ENCODE measurements around the gene CENPF. TPM values are rescaled to one million over a fixed set of nuclear protein-coding genes. Genes with fewer than 3 reads are reported as not detected.
"Not testable (repeated sequence)": the region's sequence is repeated elsewhere in the genome, so short reads cannot be mapped to it uniquely, and the experiment has no call there.

Gene CENPF
- total and polyA plus RNA-seq, 2 of the 13 experiments (the other 11 are each of a cell fraction or from before 2014, with no cell fraction given): 14.7 to 84.9 TPM

DNA sequence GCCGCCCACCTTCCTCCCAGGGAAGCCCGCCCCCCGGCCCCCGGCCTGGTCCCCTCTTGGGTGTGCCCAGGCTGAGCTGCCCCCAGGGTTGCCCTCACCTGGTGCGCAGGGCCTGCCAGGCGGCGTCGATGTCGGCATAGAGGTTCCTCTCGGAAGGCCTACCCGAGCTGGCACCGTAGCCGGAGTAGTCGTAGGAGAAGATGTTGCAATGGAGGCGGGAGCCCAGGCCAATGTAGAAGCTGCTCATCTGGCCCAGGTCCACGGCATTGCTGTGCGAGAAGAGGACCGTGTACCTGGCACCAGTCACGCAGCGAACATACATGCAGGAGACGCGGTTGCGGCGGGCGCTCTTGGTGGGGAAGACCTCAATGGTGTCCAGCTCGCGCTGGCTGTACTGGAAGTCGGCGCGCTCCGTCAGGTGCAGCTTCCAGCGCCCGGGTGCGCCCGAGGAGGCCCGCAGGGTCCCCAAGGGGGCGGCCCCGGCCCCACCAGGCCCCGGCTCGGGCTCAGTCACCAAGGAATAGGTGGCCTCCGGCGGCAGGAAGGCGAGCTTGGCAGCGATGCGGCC, 5.3 kb downstream of the CENPF start:
- H3K4me3 ChIP-seq (replicated peaks in 1 of 3; ENCODE audit: insufficient read depth in 1 of 3, low read depth in 2 of 3, low read length in 3 of 3); H3K9ac ChIP-seq (ENCODE audit: insufficient read depth, low read depth, low read length); H3K4me2 ChIP-seq (ENCODE audit: low read depth, low read length); DNase-seq (ENCODE audit: low spot score); H3K27me3 ChIP-seq (ENCODE audit: control insufficient read depth in 1 of 2, insufficient read depth in 2 of 2, low read length in 2 of 2); FAIRE-seq; H3K27ac ChIP-seq (ENCODE audit: extremely low read length, insufficient read depth, low read length); H3K36me3 ChIP-seq (replicated peaks in 1 of 2; ENCODE audit: control insufficient read depth in 1 of 2, insufficient read depth in 2 of 2, low read length in 2 of 2); CTCF ChIA-PET (ENCODE audit: low intra/inter-chr PET ratio, low total read pairs); ATAC-seq; H2AFZ ChIP-seq (ENCODE audit: low read length); H3K9me3 ChIP-seq (ENCODE audit: low read length); intact Hi-C loops (cut with micrococcal nuclease; ENCODE audit: unreplicated experiment); POLR2A ChIA-PET; BruUV-seq (replicated peaks); H4K20me1 ChIP-seq (ENCODE audit: insufficient read depth, low read length): not testable (repeated sequence)
- WGBS (ENCODE audit: low lambda C conversion rate): over 99% methylated on average over 28 of the region's 45 CpGs
- in situ Hi-C loops (cut with HindIII; ENCODE audit: extremely low pct_ligation_motif_present, low pct_unique_long_range_greater_than_20kb): loop anchor here (10.0 kb wide), 1 partner anchor 63 kb away; no protein-coding TSS in a partner anchor
- Histone ChIP-seq H3K79me2 (ENCODE audit: insufficient read depth, low read length) (peaks cover 63% of the 10 kb centered on the region), H3K4me1 (ENCODE audit: insufficient read depth, low read length) (peaks cover 12% of the 10 kb centered on the region)

- H3K4me1 ChIP-seq (ENCODE audit: insufficient read depth, low read length): peaks cover 12% of the 10 kb centered on the region
- POLR2A ChIA-PET; DNase-seq (ENCODE audit: low spot score); BruUV-seq (replicated peaks); H3K27me3 ChIP-seq (ENCODE audit: control insufficient read depth in 1 of 2, insufficient read depth in 2 of 2, low read length in 2 of 2); ATAC-seq; intact Hi-C loops (cut with micrococcal nuclease; ENCODE audit: unreplicated experiment); H3K27ac ChIP-seq (ENCODE audit: extremely low read length, insufficient read depth, low read length); H3K4me2 ChIP-seq (ENCODE audit: low read depth, low read length); H2AFZ ChIP-seq (ENCODE audit: low read length); FAIRE-seq; H3K9ac ChIP-seq (ENCODE audit: insufficient read depth, low read depth, low read length); CTCF ChIA-PET (ENCODE audit: low intra/inter-chr PET ratio, low total read pairs); H3K36me3 ChIP-seq (replicated peaks in 1 of 2; ENCODE audit: control insufficient read depth in 1 of 2, insufficient read depth in 2 of 2, low read length in 2 of 2); H4K20me1 ChIP-seq (ENCODE audit: insufficient read depth, low read length); H3K4me3 ChIP-seq (replicated peaks in 1 of 3; ENCODE audit: insufficient read depth in 1 of 3, low read depth in 2 of 3, low read length in 3 of 3); H3K9me3 ChIP-seq (ENCODE audit: low read length): not testable (repeated sequence)
- over 99% methylated on average over 19 of the region's 43 CpGs for WGBS (ENCODE audit: low lambda C conversion rate)
- peaks cover 63% of the 10 kb centered on the region for H3K79me2 ChIP-seq (ENCODE audit: insufficient read depth, low read length)
- in situ Hi-C loops (cut with HindIII; ENCODE audit: extremely low pct_ligation_motif_present, low pct_unique_long_range_greater_than_20kb): loop anchor here (10.0 kb wide), 1 partner anchor 64 kb away; no protein-coding TSS in a partner anchor
Observed at GRCh38 chr1:214608817-214609216, 5.8 kb downstream of the CENPF start.

GRCh38 chr1:214609692-214610091, 6.7 kb downstream of the CENPF start:
- CTCF ChIA-PET (ENCODE audit: low intra/inter-chr PET ratio, low total read pairs): no interaction called here
- ATAC-seq (no peak), FAIRE-seq (no peak), DNase-seq (ENCODE audit: low spot score) (no peak)
- Histone ChIP-seq H3K4me2 (ENCODE audit: low read depth, low read length) (no peak overlapping the region), H3K9ac (ENCODE audit: insufficient read depth, low read depth, low read length) (no peak overlapping the region), H3K4me1 (ENCODE audit: insufficient read depth, low read length) (peaks cover 5% of the 10 kb centered on the region), H3K9me3 (ENCODE audit: low read length) (no peaks in the 10 kb centered on the region), H2AFZ (ENCODE audit: low read length) (no peak overlapping the region), H3K36me3 (replicated peaks in 1 of 2; ENCODE audit: control insufficient read depth in 1 of 2, insufficient read depth in 2 of 2, low read length in 2 of 2) (peaks cover 0 to 7% of the 10 kb centered on the region in 2 experiments; a peak in 3 of 5 replicates), H3K27ac (ENCODE audit: extremely low read length, insufficient read depth, low read length) (no peak overlapping the region), H3K79me2 (ENCODE audit: insufficient read depth, low read length) (peaks cover 55% of the 10 kb centered on the region), H4K20me1 (ENCODE audit: insufficient read depth, low read length) (no peaks in the 10 kb centered on the region), H3K27me3 (ENCODE audit: control insufficient read depth in 1 of 2, insufficient read depth in 2 of 2, low read length in 2 of 2) (no peaks in the 10 kb centered on the region), H3K4me3 (replicated peaks in 1 of 3; ENCODE audit: insufficient read depth in 1 of 3, low read depth in 2 of 3, low read length in 3 of 3) (no peak overlapping the region)
- intact Hi-C loops (cut with micrococcal nuclease; ENCODE audit: unreplicated experiment) (no loop called here), in situ Hi-C loops (cut with HindIII; ENCODE audit: extremely low pct_ligation_motif_present, low pct_unique_long_range_greater_than_20kb) (loop anchor here (10.0 kb wide), 1 partner anchor 65 kb away; no protein-coding TSS in a partner anchor)
- no TSS peak for BruUV-seq (replicated peaks)
- POLR2A ChIA-PET: no interaction called here
- WGBS (ENCODE audit: low lambda C conversion rate): 100% methylated on average over 1 of the region's 1 CpG
- TF ChIP-seq BATF2 (CRISPR knock-in tag; IDR thresholded peaks at IDR 0.05): no peak
- TF ChIP-seq ZNF737 (CRISPR knock-in tag; IDR thresholded peaks at IDR 0.05; ENCODE audit: borderline replicate concordance): no peak
- no peak for TF ChIP-seq PLSCR1 (CRISPR knock-in tag; IDR thresholded peaks at IDR 0.05; ENCODE audit: borderline replicate concordance)
- no peak for TF ChIP-seq ISL2 (CRISPR knock-in tag; IDR thresholded peaks at IDR 0.05)
- TF ChIP-seq NFRKB (IDR thresholded peaks at IDR 0.05): no peak
- no peak for TF ChIP-seq SNAPC2 (CRISPR knock-in tag; IDR thresholded peaks at IDR 0.05)
- no peak for TF ChIP-seq MED13 (CRISPR knock-in tag; IDR thresholded peaks at IDR 0.05)
- no peak for TF ChIP-seq ZNF431 (CRISPR knock-in tag; IDR thresholded peaks at IDR 0.05; ENCODE audit: borderline replicate concordance, low read depth)
- TF ChIP-seq ZNF672 (CRISPR knock-in tag; IDR thresholded peaks at IDR 0.05): no peak
